HCT116 (cell line): ENCODE results near the gene AZGP1. TPM values are rescaled to one million over a fixed set of nuclear protein-coding genes. Genes with fewer than 3 reads are reported as not detected.

Experiments
- ATAC-seq: fragments of 200-7000 bp; cut with Tn5 transposase; 2 replicates; pipeline ENCODE4 v1.9.1; 2020; ENCODE audit warnings: mild to moderate bottlenecking, moderate library complexity
- BruUV-seq: library from RNA; stranded (reverse); fragments of 400-500 nt; replicated peaks from 2 replicates; lab custom pipeline; 2021; lab: Mats Ljungman, UMichigan
- CTCF ChIA-PET: fragments of 300-600 bp; sonication (Branson Sonifier 250); formaldehyde crosslinking; loops from one replicate; lab custom pipeline; 2021; ENCODE audit warnings: antibody characterized with exemption; lab: Charles Lee
- POLR2A ChIA-PET: fragments of 300-600, 350-600 bp; sonication (Branson Sonifier 250); formaldehyde crosslinking; loops from one replicate; lab custom pipeline; 2021; ENCODE audit warnings: antibody characterized with exemption; lab: Charles Lee
- RAD21 ChIA-PET, 2 experiments: fragments of 300-600 bp; sonication (Branson Sonifier 250); formaldehyde crosslinking; loops; one replicate each; lab custom pipeline; 2023; ENCODE audit warnings: low total read pairs in 2 of 2; ENCODE audit not compliant: uncharacterized antibody in 2 of 2, unreplicated experiment in 2 of 2, low non-redundant PET in 1 of 2; lab: Charles Lee
- DNase-seq: peaks from one replicate; pipeline ENCODE4 v3.0.0-alpha.2; 2010; ENCODE audit warnings: low read depth, low spot score
- H2AFZ ChIP-seq: fragments of 200-600 bp; shearing (Covaris generic), sonication (generic); 2 replicates; pipeline ENCODE4 v1.6.1; 2017; ENCODE audit warnings: low read depth, mixed run types, mixed read lengths, antibody characterized with exemption, low read length; ENCODE audit not compliant: poor library complexity, severe bottlenecking
- H3K27ac ChIP-seq: 2 replicates; pipeline ENCODE4 v1.5.1; 2012; ENCODE audit warnings: low read depth, low read length
- H3K27me3 ChIP-seq: fragments of 200-600 bp; sonication (generic); 2 replicates; pipeline ENCODE4 v1.6.1; 2016; ENCODE audit warnings: mixed run types, low read length, mixed read lengths; ENCODE audit not compliant: insufficient read depth
- H3K36me3 ChIP-seq, 2 experiments: fragments of 200-500 bp in 1 of 2; fragments of 200-600 bp in 1 of 2; sonication (Bioruptor generic) in 1 of 2; sonication (generic) in 1 of 2; 2 replicates each; pipeline versions ENCODE4 v1.5.1 to v1.6.1; 2014 to 2016; ENCODE audit warnings: low read length in 2 of 2, inconsistent platforms in 1 of 2, mixed read lengths in 1 of 2, mixed run types in 1 of 2; ENCODE audit not compliant: insufficient read depth in 2 of 2, control insufficient read depth in 1 of 2
- H3K4me1 ChIP-seq, 2 experiments: fragments of 200-600 bp in 1 of 2; sonication (generic) in 1 of 2; 2 replicates each; pipeline versions ENCODE4 v1.5.1 to v1.6.1; 2012 to 2017; ENCODE audit warnings: low read length in 2 of 2, inconsistent platforms in 1 of 2, mild to moderate bottlenecking in 1 of 2, mixed read lengths in 1 of 2, mixed run types in 1 of 2, moderate library complexity in 1 of 2; ENCODE audit not compliant: insufficient read depth in 2 of 2, control insufficient read depth in 1 of 2
- H3K4me2 ChIP-seq: fragments of 200-600 bp; sonication (generic); 2 replicates; pipeline ENCODE4 v1.6.1; 2017; ENCODE audit warnings: mixed run types, low read length, mixed read lengths
- H3K4me3 ChIP-seq, 2 experiments: fragments of 200-600 bp in 1 of 2; sonication (generic) in 1 of 2; replicated peaks in 1 of 2; 2 replicates each; pipeline ENCODE4 v1.5.1; 2011 to 2016; ENCODE audit warnings: low read length in 2 of 2, control low read depth in 1 of 2, low read depth in 1 of 2, mild to moderate bottlenecking in 1 of 2, mixed read lengths in 1 of 2, mixed run types in 1 of 2
- H3K79me2 ChIP-seq: fragments of 200-600 bp; sonication (generic); 2 replicates; pipeline ENCODE4 v1.6.1; 2017; ENCODE audit warnings: mild to moderate bottlenecking, mixed run types, low read length, moderate library complexity, mixed read lengths; ENCODE audit not compliant: insufficient read depth
- H3K9ac ChIP-seq: fragments of 200-600 bp; sonication (generic); 2 replicates; pipeline ENCODE4 v1.6.1; 2016; ENCODE audit warnings: low read length, mixed read lengths
- H3K9me2 ChIP-seq: fragments of 200-600 bp; sonication (generic), shearing (Covaris generic); 2 replicates; pipeline ENCODE4 v1.6.1; 2017; ENCODE audit warnings: mixed run types, mild to moderate bottlenecking, moderate library complexity; ENCODE audit not compliant: insufficient read depth
- H3K9me3 ChIP-seq, 2 experiments: fragments of 200-500 bp in 1 of 2; fragments of 200-600 bp in 1 of 2; sonication (Bioruptor generic) in 1 of 2; sonication (generic) in 1 of 2; 2 replicates each; pipeline ENCODE4 v1.6.1; 2014 to 2017; ENCODE audit warnings: low read length in 2 of 2, mixed read lengths in 2 of 2, inconsistent platforms in 1 of 2, low read depth in 1 of 2, mild to moderate bottlenecking in 1 of 2, mixed run types in 1 of 2, moderate library complexity in 1 of 2; ENCODE audit not compliant: control insufficient read depth in 1 of 2, insufficient read depth in 1 of 2
- H4K20me1 ChIP-seq: fragments of 200-600 bp; sonication (generic), shearing (Covaris generic); 2 replicates; pipeline ENCODE4 v1.6.1; 2017; ENCODE audit warnings: mixed run types, mild to moderate bottlenecking, moderate library complexity; ENCODE audit not compliant: insufficient read depth
- ATF3 ChIP-seq: IDR thresholded peaks from 2 replicates; pipeline ENCODE4 v1.6.1; 2012
- CBX3 ChIP-seq: IDR thresholded peaks from 2 replicates; pipeline ENCODE4 v1.6.1; 2012; ENCODE audit warnings: low read depth
- ELF1 ChIP-seq: IDR thresholded peaks from 2 replicates; pipeline ENCODE4 v1.6.1; 2012; ENCODE audit warnings: low read depth, borderline replicate concordance
- EZH2phosphoT487 ChIP-seq: fragments of 200-600 bp; IDR thresholded peaks from 2 replicates; pipeline ENCODE4 v1.6.1; 2018; ENCODE audit warnings: antibody characterized with exemption, borderline replicate concordance
- POLR2A ChIP-seq: IDR thresholded peaks from 2 replicates; pipeline ENCODE4 v1.7.0; 2011; ENCODE audit warnings: borderline replicate concordance; ENCODE audit not compliant: insufficient read depth, insufficient read length; ENCODE audit errors: extremely low read depth
- POLR2AphosphoS5 ChIP-seq: IDR thresholded peaks from 2 replicates; pipeline ENCODE4 v1.6.1; 2011; ENCODE audit warnings: mild to moderate bottlenecking, low read depth, low read length, moderate library complexity
- SRF ChIP-seq: IDR thresholded peaks from 2 replicates; pipeline ENCODE4 v1.6.1; 2012; ENCODE audit warnings: low read depth
- TCF7L2 ChIP-seq: IDR thresholded peaks from 2 replicates; pipeline ENCODE4 v1.7.0; 2011; ENCODE audit warnings: borderline replicate concordance, inconsistent platforms; ENCODE audit not compliant: insufficient read depth, insufficient read length; ENCODE audit errors: extremely low read depth
- ZNF274 ChIP-seq: fragments of 200-500 bp; sonication (Bioruptor generic); IDR thresholded peaks from 2 replicates; pipeline ENCODE4 v1.6.1; 2014; ENCODE audit warnings: mild to moderate bottlenecking, low read depth, low read length, inconsistent platforms
- intact Hi-C: fragments of 100-400 bp; cut with micrococcal nuclease; formaldehyde crosslinking; loops from 2 replicates; pipeline ENCODE4 v1.10.0; 2022
- total RNA-seq: library from RNA; stranded (reverse); gene quantifications from one replicate; pipeline ENCODE4 v1.2.1, GENCODE V29; 2021; ENCODE audit not compliant: unreplicated experiment
- TF ChIP-seq, protein P1 (sequence below): IDR thresholded peaks from 2 replicates; pipeline ENCODE4 v1.6.1; 2012

The AZGP1 gene
- total RNA-seq, 1 experiment from 2014 or later, result 1.1 TPM

DNA sequence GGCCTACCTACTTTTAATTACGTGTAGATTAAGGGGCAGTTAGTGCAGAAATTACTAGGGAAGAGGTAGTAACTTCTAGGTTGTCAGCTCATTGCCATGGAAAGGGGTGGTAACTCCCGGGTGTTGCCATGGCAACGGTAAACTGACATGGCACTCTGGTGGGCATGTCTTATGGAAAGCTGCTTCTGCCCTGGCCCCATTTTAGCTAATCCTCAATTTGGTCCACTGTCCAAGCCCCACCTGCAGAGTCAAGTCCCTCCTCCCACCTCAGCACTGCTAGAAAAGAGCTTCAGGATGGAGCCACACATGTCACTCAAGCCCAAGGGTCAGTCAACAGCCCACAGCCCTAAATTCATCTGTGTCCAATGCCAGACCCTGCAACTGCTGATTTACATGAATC, 32.1 kb upstream of the AZGP1 start:
- H3K36me3 ChIP-seq, result no peaks in the 10 kb centered on the region
- ChIA-PET RAD21 (no interaction called here), CTCF (interaction anchor here (1.1 kb wide), 1 partner anchor 12 kb away, joined by 4 read pairs; no protein-coding TSS in a partner anchor), POLR2A (no interaction called here)
- DNase-seq (no peak), ATAC-seq (no peak)
- H3K27ac ChIP-seq, result no peak overlapping the region
- no peaks in the 10 kb centered on the region for H3K79me2 ChIP-seq
- no peak overlapping the region for H3K9ac ChIP-seq
- no peaks in the 10 kb centered on the region for H3K27me3 ChIP-seq
- H3K9me3 ChIP-seq, result no peaks in the 10 kb centered on the region
- no TSS peak for BruUV-seq
- no peaks in the 10 kb centered on the region for H3K9me2 ChIP-seq
- no peaks in the 10 kb centered on the region for H4K20me1 ChIP-seq
- H3K4me2 ChIP-seq, result peak overlapping the region; percentile 37
- peak overlapping the region; percentile 50 for H2AFZ ChIP-seq
- H3K4me1 ChIP-seq, result peaks cover 0 to 17% of the 10 kb centered on the region in 2 experiments; a peak in 2 of 4 replicates
- intact Hi-C loops, result no loop called here
- TF ChIP-seq POLR2A, result no peak
- TF ChIP-seq CBX3, result no peak
- TF ChIP-seq SRF, result no peak
- TF ChIP-seq ZNF274, result no peak
- no peak for TF ChIP-seq TCF7L2
- no peak for TF ChIP-seq EZH2phosphoT487
- TF ChIP-seq POLR2AphosphoS5, result no peak
- TF ChIP-seq, protein P1, sequence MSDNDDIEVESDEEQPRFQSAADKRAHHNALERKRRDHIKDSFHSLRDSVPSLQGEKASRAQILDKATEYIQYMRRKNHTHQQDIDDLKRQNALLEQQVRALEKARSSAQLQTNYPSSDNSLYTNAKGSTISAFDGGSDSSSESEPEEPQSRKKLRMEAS, result no peak
- no peak for TF ChIP-seq ATF3
- TF ChIP-seq ELF1, result no peak
- H3K4me3 ChIP-seq, result no peak overlapping the region
